ENCODE results near the gene C2orf76. TPM values are rescaled to one million over a fixed set of nuclear protein-coding genes. Genes with fewer than 3 reads are reported as not detected.
"Not testable (repeated sequence)": the region's sequence is repeated elsewhere in the genome, so short reads cannot be mapped to it uniquely, and the experiment has no call there.

C2orf76 gene
- total RNA-seq: 7.5 and 10.0 TPM in 2 replicates

- intact Hi-C loops (cut with micrococcal nuclease): loop anchor here (1.0 to 5.0 kb wide), 12 partner anchors 312 to 1553 kb away; partner anchors contain the start of genes CCDC93, DDX18, EPB41L5 and INSIG2
Observed at GRCh38 chr2:119366649-119367471, at the start of gene C2orf76, which contains the start of gene DBI. TSS of gene C2orf76 (minus strand) at chr2:119366834. CDS start at chr2:119339959, 26,875 bp downstream. TSS of gene DBI (plus strand) at chr2:119366977. CDS start at chr2:119367052, 75 bp downstream.

- intact Hi-C loops (cut with micrococcal nuclease): no loop called here
Observed at GRCh38 chr2:119415630-119416029, 49.0 kb upstream of the C2orf76 start.

GRCh38 chr2:119414894-119415293 is 48.3 kb upstream of the C2orf76 start:
- intact Hi-C loops (cut with micrococcal nuclease): no loop called here

- intact Hi-C loops (cut with micrococcal nuclease): no loop called here
Observed at GRCh38 chr2:119409506-119409905, 42.9 kb upstream of the C2orf76 start.

GRCh38 chr2:119408221-119408619 is 41.6 kb upstream of the C2orf76 start:
- intact Hi-C loops (cut with micrococcal nuclease): no loop called here

- intact Hi-C loops (cut with micrococcal nuclease): loop anchor here (1.0 to 2.0 kb wide), 2 partner anchors 69 to 253 kb away; no protein-coding TSS in a partner anchor
Observed at GRCh38 chr2:119407430-119408220, 41.0 kb upstream of the C2orf76 start.

GRCh38 chr2:119405151-119405550 is 38.5 kb upstream of the C2orf76 start:
- intact Hi-C loops (cut with micrococcal nuclease): no loop called here

- intact Hi-C loops (cut with micrococcal nuclease): not testable (repeated sequence)
Observed at GRCh38 chr2:119403618-119404017, 37.0 kb upstream of the C2orf76 start.

GRCh38 chr2:119402645-119403560 is 36.3 kb upstream of the C2orf76 start:
- intact Hi-C loops (cut with micrococcal nuclease): no loop called here

GRCh38 chr2:119402106-119402505 is 35.5 kb upstream of the C2orf76 start:
- intact Hi-C loops (cut with micrococcal nuclease): no loop called here

GRCh38 chr2:119397196-119397595 is 30.6 kb upstream of the C2orf76 start:
- intact Hi-C loops (cut with micrococcal nuclease): no loop called here

- intact Hi-C loops (cut with micrococcal nuclease): no loop called here
Observed at GRCh38 chr2:119393971-119394748, 27.5 kb upstream of the C2orf76 start.

- intact Hi-C loops (cut with micrococcal nuclease): no loop called here
Observed at GRCh38 chr2:119389615-119390306, 23.1 kb upstream of the C2orf76 start.

GRCh38 chr2:119387381-119388129 is 20.9 kb upstream of the C2orf76 start:
- intact Hi-C loops (cut with micrococcal nuclease): no loop called here

- intact Hi-C loops (cut with micrococcal nuclease): no loop called here
Observed at GRCh38 chr2:119385466-119385865, 18.8 kb upstream of the C2orf76 start.

- intact Hi-C loops (cut with micrococcal nuclease): no loop called here
Observed at GRCh38 chr2:119384971-119385370, 18.3 kb upstream of the C2orf76 start.

GRCh38 chr2:119383410-119384140 is 16.9 kb upstream of the C2orf76 start:
- intact Hi-C loops (cut with micrococcal nuclease): no loop called here

- intact Hi-C loops (cut with micrococcal nuclease): no loop called here
Observed at GRCh38 chr2:119378566-119378965, 11.9 kb upstream of the C2orf76 start.
